GM18951 (cell line): Measurements from ENCODE around the gene CDH3.

Experiments
- POLR2A ChIP-seq: IDR thresholded peaks from 4 replicates; pipeline ENCODE4 v1.6.1; 2011; ENCODE audit warnings: mild to moderate bottlenecking; ENCODE audit not compliant: insufficient read length, insufficient read depth; ENCODE audit errors: extremely low read depth
- in situ Hi-C: fragments of 300-500 bp; cut with MboI; formaldehyde crosslinking; loops from one replicate; pipeline ENCODE4 v1.12.0; 2022; ENCODE audit warnings: low sequenced_read_pairs, mixed read lengths, inconsistent platforms; ENCODE audit not compliant: unreplicated experiment

CDH3 gene

GRCh38 chr16:68659412-68660358 lies 14.6 kb downstream of the CDH3 start:
- TF ChIP-seq POLR2A = no peak
- in situ Hi-C loops = no loop called here

- no peak for TF ChIP-seq POLR2A
- in situ Hi-C loops = no loop called here
Observed at GRCh38 chr16:68660359-68660795, 15.3 kb downstream of the CDH3 start.

GRCh38 chr16:68662035-68662434 lies 16.9 kb downstream of the CDH3 start:
- in situ Hi-C loops = no loop called here
- TF ChIP-seq POLR2A = no peak

GRCh38 chr16:68664297-68664696 lies 19.2 kb downstream of the CDH3 start:
- in situ Hi-C loops = no loop called here
- no peak for TF ChIP-seq POLR2A

- in situ Hi-C loops = no loop called here
Observed at GRCh38 chr16:68665501-68665900, 20.4 kb downstream of the CDH3 start.

GRCh38 chr16:68668266-68668665 lies 23.2 kb downstream of the CDH3 start:
- no peak for TF ChIP-seq POLR2A
- in situ Hi-C loops = no loop called here

More at GRCh38 chr16:68665501-68665900, 20.4 kb downstream of the CDH3 start:
- no peak for TF ChIP-seq POLR2A

GRCh38 chr16:68676113-68676860 lies 31.2 kb downstream of the CDH3 start:
- in situ Hi-C loops = no loop called here

GRCh38 chr16:68681038-68681437 lies 35.9 kb downstream of the CDH3 start:
- in situ Hi-C loops = no loop called here
- TF ChIP-seq POLR2A = no peak

More at GRCh38 chr16:68676113-68676860, 31.2 kb downstream of the CDH3 start:
- no peak for TF ChIP-seq POLR2A

- TF ChIP-seq POLR2A = no peak
- in situ Hi-C loops = no loop called here
Observed at GRCh38 chr16:68685685-68686478, 40.8 kb downstream of the CDH3 start.

GRCh38 chr16:68686905-68687304 lies 41.8 kb downstream of the CDH3 start:
- in situ Hi-C loops = no loop called here

GRCh38 chr16:68689921-68690320 lies 44.8 kb downstream of the CDH3 start:
- in situ Hi-C loops = no loop called here
- TF ChIP-seq POLR2A = no peak

More at GRCh38 chr16:68686905-68687304, 41.8 kb downstream of the CDH3 start:
- TF ChIP-seq POLR2A = no peak

- in situ Hi-C loops = no loop called here
- TF ChIP-seq POLR2A = no peak
Observed at GRCh38 chr16:68695575-68695974, 50.5 kb downstream of the CDH3 start.

GRCh38 chr16:68696514-68696913 lies 51.4 kb downstream of the CDH3 start:
- in situ Hi-C loops = no loop called here
- TF ChIP-seq POLR2A = no peak
